DOHH2 (cell line): ENCODE results near the gene MPPED1.

Source experiments
- CTCF ChIP-seq: fragments of 200-600 bp; sonication (generic); IDR thresholded peaks from one replicate; pipeline ENCODE4 v1.5.1; 2014; ENCODE audit warnings: antibody characterized with exemption, mild to moderate bottlenecking, low read depth, low read length; ENCODE audit not compliant: poor library complexity, severe bottlenecking
- EZH2phosphoT487 ChIP-seq: fragments of 200-600 bp; sonication (generic); IDR thresholded peaks from 2 replicates; pipeline ENCODE4 v1.6.1; 2017; ENCODE audit warnings: borderline replicate concordance, mild to moderate bottlenecking, antibody characterized with exemption, low read length, moderate library complexity, mixed read lengths

- TF ChIP-seq CTCF (no peak), EZH2phosphoT487 (no peak)
Measured at GRCh38 chr22:43508489-43508888, 96.7 kb downstream of the MPPED1 start.
